Testis (tissue), 2 donors: ENCODE data around the gene COQ3.

Experiments used
- CTCF ChIP-seq, 3 experiments: fragments of 450-650 bp in 2 of 3; fragments of 200-600 bp in 1 of 3; sonication (generic) in 1 of 3; IDR thresholded peaks; one replicate each; pipeline ENCODE4 v1.5.1; 2016 to 2019; ENCODE audit warnings: antibody characterized with exemption in 3 of 3, mild to moderate bottlenecking in 2 of 3, moderate library complexity in 1 of 3
- POLR2A ChIP-seq: fragments of 450-650 bp; IDR thresholded peaks from one replicate; pipeline ENCODE4 v1.6.1; 2017; ENCODE audit warnings: antibody characterized with exemption, mild to moderate bottlenecking, moderate library complexity

GRCh38 chr6:99390896-99391295, 3.1 kb downstream of the COQ3 start:
- TF ChIP-seq POLR2A: no peak
- TF ChIP-seq CTCF (IDR thresholded peaks at IDR 0.05): no peak
